HepG2 (cell line): ENCODE data around the gene AMBRA1. TPM values are rescaled to one million over a fixed set of nuclear protein-coding genes. Genes with fewer than 3 reads are reported as not detected.
A peak's percentile ranks its signal among the peaks of the same experiment; 100 is the strongest.

ENCODE experiments used
- ATAC-seq: fragments of 200-7000 bp; cut with Tn5 transposase; 3 replicates; pipeline ENCODE4 v1.9.1; 2020; ENCODE audit warnings: mild to moderate bottlenecking, moderate library complexity
- BruUV-seq: library from RNA; stranded (reverse); fragments of 400-500 nt; replicated peaks from 2 replicates; lab custom pipeline; 2021; lab: Mats Ljungman, UMichigan
- CTCF ChIA-PET: fragments of 300-600 bp; formaldehyde crosslinking; extraction: SDS; loops from one replicate; lab custom pipeline; 2021; ENCODE audit warnings: low total read pairs, inconsistent platforms, low intra/inter-chr PET ratio; lab: Yijun Ruan, JAX
- POLR2A ChIA-PET: fragments of 350-600 bp; sonication (Branson Sonifier 250); formaldehyde crosslinking; loops from one replicate; lab custom pipeline; 2020; ENCODE audit warnings: antibody characterized with exemption, inconsistent platforms; lab: Yijun Ruan, JAX
- DNase-seq: peaks from one replicate; pipeline ENCODE4 v3.0.0-alpha.2; 2015; ENCODE audit warnings: low spot score
- FAIRE-seq: peaks from 3 replicates; lab custom pipeline; 2011; peaks lifted over from hg19 to GRCh38; lab: Jason Lieb, UNC
- H2AFZ ChIP-seq: one replicate; pipeline ENCODE4 v1.6.1; 2011; ENCODE audit warnings: low read length, inconsistent platforms
- H3K27ac ChIP-seq: fragments of 300-600 bp; 3 replicates; pipeline ENCODE4 v1.8.0; 2011; ENCODE audit warnings: mixed run types, mild to moderate bottlenecking, mixed read lengths, low read length, inconsistent platforms; ENCODE audit not compliant: insufficient read depth; ENCODE audit errors: extremely low read length
- H3K27me3 ChIP-seq, 2 experiments: fragments of 200-600 bp in 1 of 2; 2 replicates in 1 of 2; 3 replicates in 1 of 2; pipeline versions ENCODE4 v1.6.0 to v1.8.0; 2011; ENCODE audit warnings: low read length in 2 of 2, mild to moderate bottlenecking in 2 of 2, moderate library complexity in 2 of 2, inconsistent platforms in 1 of 2; ENCODE audit not compliant: insufficient read depth in 2 of 2, control insufficient read depth in 1 of 2
- H3K36me3 ChIP-seq, 2 experiments: fragments of 200-600 bp in 1 of 2; replicated peaks in 1 of 2; 2 replicates in 1 of 2; 3 replicates in 1 of 2; pipeline versions ENCODE4 v1.5.1 to v1.8.0; 2011; ENCODE audit warnings: low read length in 2 of 2, inconsistent platforms in 1 of 2; ENCODE audit not compliant: insufficient read depth in 2 of 2, control insufficient read depth in 1 of 2
- H3K4me1 ChIP-seq: 2 replicates; pipeline ENCODE4 v1.5.1; 2012; ENCODE audit warnings: low read length, inconsistent platforms; ENCODE audit not compliant: insufficient read depth
- H3K4me2 ChIP-seq: 2 replicates; pipeline ENCODE4 v1.6.0; 2011; ENCODE audit warnings: low read depth, low read length, inconsistent platforms
- H3K4me3 ChIP-seq, 3 experiments: fragments of 200-600 bp in 1 of 3; sonication (generic), shearing (Covaris generic) in 1 of 3; replicated peaks in 1 of 3; 2 replicates each; pipeline ENCODE4 v1.5.1; 2011 to 2016; ENCODE audit warnings: low read length in 3 of 3, inconsistent platforms in 2 of 3, low read depth in 2 of 3, mild to moderate bottlenecking in 2 of 3, control low read depth in 1 of 3, mixed read lengths in 1 of 3; ENCODE audit not compliant: insufficient read depth in 1 of 3
- H3K79me2 ChIP-seq: one replicate; pipeline ENCODE4 v1.6.1; 2011; ENCODE audit warnings: low read length, inconsistent platforms; ENCODE audit not compliant: insufficient read depth
- H3K9ac ChIP-seq: 2 replicates; pipeline ENCODE4 v1.6.0; 2011; ENCODE audit warnings: mild to moderate bottlenecking, low read depth, low read length, inconsistent platforms; ENCODE audit not compliant: insufficient read depth
- H3K9me3 ChIP-seq: 2 replicates; pipeline ENCODE4 v1.5.1; 2012; ENCODE audit warnings: mild to moderate bottlenecking, low read length
- H4K20me1 ChIP-seq: 2 replicates; pipeline ENCODE4 v1.6.0; 2011; ENCODE audit warnings: inconsistent platforms, mild to moderate bottlenecking, low read length, moderate library complexity; ENCODE audit not compliant: insufficient read depth
- CHD2 ChIP-seq: IDR thresholded peaks from 2 replicates; pipeline ENCODE4 v1.6.1; 2011; ENCODE audit warnings: low read depth, low read length, improper control_type of control experiment
- DNMT3B ChIP-seq: conservative IDR thresholded peaks from 2 replicates; pipeline ENCODE4 v1.6.1; 2016; ENCODE audit warnings: missing biosample characterization, control low read depth
- DPF2 ChIP-seq: sonication (generic); formaldehyde crosslinking; IDR thresholded peaks from 2 replicates; pipeline ENCODE4 v1.4.0; 2020; ENCODE audit warnings: mild to moderate bottlenecking, low read depth, missing genetic modification reagents, borderline replicate concordance
- FOSL2 ChIP-seq: sonication (generic); formaldehyde crosslinking; IDR thresholded peaks from 2 replicates; pipeline ENCODE4 v1.4.0; 2020; ENCODE audit warnings: missing genetic modification reagents
- FOXJ3 ChIP-seq: sonication (generic); formaldehyde crosslinking; IDR thresholded peaks from 2 replicates; pipeline ENCODE4 v1.4.0; 2020; ENCODE audit warnings: missing genetic modification reagents, mild to moderate bottlenecking, borderline replicate concordance
- HDAC6 ChIP-seq: fragments of 200-600 bp; sonication (generic); IDR thresholded peaks from 2 replicates; pipeline ENCODE4 v1.7.0; 2017; ENCODE audit warnings: mild to moderate bottlenecking, antibody characterized with exemption, low read length, low read depth
- MNT ChIP-seq: fragments of 450-650 bp; IDR thresholded peaks from 2 replicates; pipeline ENCODE4 v1.6.1; 2016
- SMARCC2 ChIP-seq: fragments of 450-650 bp; IDR thresholded peaks from 2 replicates; pipeline ENCODE4 v1.6.1; 2017; ENCODE audit warnings: antibody characterized with exemption, mild to moderate bottlenecking
- ZNF124 ChIP-seq: sonication (generic); formaldehyde crosslinking; IDR thresholded peaks from 2 replicates; pipeline ENCODE4 v1.4.0; 2020; ENCODE audit warnings: missing genetic modification reagents
- ZNF484 ChIP-seq: sonication (generic); formaldehyde crosslinking; IDR thresholded peaks from 2 replicates; pipeline ENCODE4 v1.5.1; 2020; ENCODE audit warnings: mild to moderate bottlenecking, low read depth, missing genetic modification reagents, borderline replicate concordance
- ZNF607 ChIP-seq: sonication (generic); formaldehyde crosslinking; IDR thresholded peaks from 2 replicates; pipeline ENCODE4 v1.5.1; 2020; ENCODE audit warnings: missing genetic modification reagents, mild to moderate bottlenecking, borderline replicate concordance
- ZNF780A ChIP-seq: sonication (generic); formaldehyde crosslinking; IDR thresholded peaks from 2 replicates; pipeline ENCODE4 v1.8.0; 2022; ENCODE audit warnings: mild to moderate bottlenecking, missing genetic modification reagents, moderate library complexity
- ZSCAN20 ChIP-seq: sonication (generic); formaldehyde crosslinking; IDR thresholded peaks from 2 replicates; pipeline ENCODE4 v1.4.0; 2020; ENCODE audit warnings: missing genetic modification reagents, mild to moderate bottlenecking, borderline replicate concordance
- WGBS: methylation state at CpG from one replicate; pipeline ENCODE4 v1.1.6; 2017; ENCODE audit warnings: low lambda C conversion rate; 5-methylcytosine and 5-hydroxymethylcytosine counted together
- in situ Hi-C: cut with HindIII; loops from 2 replicates; pipeline ENCODE4 v1.10.0; 2017; ENCODE audit warnings: low pct_unique_long_range_greater_than_20kb; ENCODE audit not compliant: extremely low pct_ligation_motif_present
- intact Hi-C: fragments of 100-400 bp; cut with micrococcal nuclease; formaldehyde crosslinking; loops from one replicate; pipeline ENCODE4 v1.10.0; 2022; ENCODE audit not compliant: unreplicated experiment
- polyA plus RNA-seq, 8 experiments: library from polyadenylated mRNA; depleted of rRNA in 3 of 8; stranded (reverse) in 7 of 8; unstranded in 1 of 8; fragments of >200 nt; fragmentation: Illumina TruSeq in 4 of 8; extraction: Trizol in 4 of 8; gene quantifications; 2 replicates each; pipeline versions ENCODE4 v1.2.1 to v1.2.3, GENCODE V29; 2011 to 2016; ENCODE audit warnings: low read depth in 4 of 8, missing spikeins in 1 of 8, mixed read lengths in 1 of 8; ENCODE audit not compliant: insufficient read depth in 1 of 8
- total RNA-seq, 5 experiments: library from RNA; depleted of rRNA; stranded (reverse); fragments of >200 nt; fragmentation: Illumina TruSeq; extraction: Trizol; gene quantifications; 2 replicates each; pipeline ENCODE4 v1.2.3, GENCODE V29; 2016; ENCODE audit warnings: low read depth in 1 of 5

AMBRA1 gene
- total and polyA plus RNA-seq, 2 of the 13 experiments (the other 11 are each of a cell fraction or from before 2014, with no cell fraction given): 15.7 to 26.0 TPM

- Histone ChIP-seq H3K4me1 (peaks cover 61% of the 10 kb centered on the region), H3K36me3 (no peaks in the 10 kb centered on the region; a peak in 1 of 5 replicates), H3K4me2 (peak overlapping the region; percentile 69), H3K79me2 (peaks cover 28% of the 10 kb centered on the region), H3K27me3 (no peaks in the 10 kb centered on the region; a peak in 1 of 5 replicates), H2AFZ (no peak overlapping the region), H3K9ac (no peak overlapping the region), H3K4me3 (peak overlapping the region in 1 of 3 experiments; percentile 100; a peak in 1 of 6 replicates), H3K27ac (peak overlapping the region; percentile 10), H4K20me1 (no peaks in the 10 kb centered on the region), H3K9me3 (no peaks in the 10 kb centered on the region)
- in situ Hi-C loops (no loop called here), intact Hi-C loops (loop anchor here (2.0 to 5.0 kb wide), 2 partner anchors 21 to 78 kb away; partner anchors contain the start of gene AMBRA1)
- FAIRE-seq (no peak), ATAC-seq (no peak), DNase-seq (no peak)
- TF ChIP-seq CHD2 (no peak), MNT (no peak), DNMT3B (CRISPR knock-in tag) (no peak), DPF2 (no peak), ZNF484 (CRISPR knock-in tag) (no peak), FOSL2 (CRISPR knock-in tag) (0 out of 2 replicates have a peak, but pooled peaks have one; percentile 8), SMARCC2 (no peak)
- no TSS peak for BruUV-seq
- ChIA-PET POLR2A (interaction anchor here (0.7 to 1.7 kb wide), 6 partner anchors 10 to 86 kb away, joined by 3 to 8 read pairs (median 4); partner anchors contain the start of gene AMBRA1), CTCF (no interaction called here)
- 95% methylated on average over 7 of the region's 7 CpGs for WGBS
Measured at GRCh38 chr11:46615756-46616155, 21.9 kb upstream of the AMBRA1 start.

- H3K4me1 ChIP-seq: peaks cover 41% of the 10 kb centered on the region
- CTCF ChIA-PET: no interaction called here
- no peaks in the 10 kb centered on the region for H3K27me3 ChIP-seq
- peak overlapping the region; percentile 48; the same call in 1 of the 2 replicates for H3K4me2 ChIP-seq
- WGBS: 96% methylated on average over 2 of the region's 2 CpGs
- no peaks in the 10 kb centered on the region for H3K79me2 ChIP-seq
- ATAC-seq: no peak
- DNase-seq: no peak
- intact Hi-C loops: no loop called here
- no peak overlapping the region for H3K4me3 ChIP-seq
- H2AFZ ChIP-seq: no peak overlapping the region
- in situ Hi-C loops: no loop called here
- no peaks in the 10 kb centered on the region for H4K20me1 ChIP-seq
- no peak for FAIRE-seq
- H3K36me3 ChIP-seq: no peaks in the 10 kb centered on the region
- no peaks in the 10 kb centered on the region for H3K9me3 ChIP-seq
- H3K27ac ChIP-seq: peak overlapping the region; percentile 72
- TF ChIP-seq ZSCAN20 (CRISPR knock-in tag): no peak
- TF ChIP-seq ZNF124 (CRISPR knock-in tag): no peak
- TF ChIP-seq ZNF607 (CRISPR knock-in tag): no peak
- no peak for TF ChIP-seq HDAC6
- no peak for TF ChIP-seq ZNF780A
- no peak for TF ChIP-seq FOXJ3 (CRISPR knock-in tag)
- TF ChIP-seq, all 625 proteins: peak for 0
- BruUV-seq: no TSS peak
- no peak overlapping the region for H3K9ac ChIP-seq
- POLR2A ChIA-PET: interaction anchor here (0.7 to 2.8 kb wide), 4 partner anchors 12 to 220 kb away, joined by 4 to 14 read pairs (median 9); partner anchors contain the start of gene AMBRA1
Measured at GRCh38 chr11:46612326-46612725, 18.5 kb upstream of the AMBRA1 start.
